HG03571 (cell line): Measurements from ENCODE around the gene NCBP3.

Experiments used
- ATAC-seq: cut with Tn5 transposase; IDR thresholded peaks from one replicate; pipeline ENCODE4 v1.9.1; 2021; ENCODE audit not compliant: unreplicated experiment

NCBP3 gene

DNA sequence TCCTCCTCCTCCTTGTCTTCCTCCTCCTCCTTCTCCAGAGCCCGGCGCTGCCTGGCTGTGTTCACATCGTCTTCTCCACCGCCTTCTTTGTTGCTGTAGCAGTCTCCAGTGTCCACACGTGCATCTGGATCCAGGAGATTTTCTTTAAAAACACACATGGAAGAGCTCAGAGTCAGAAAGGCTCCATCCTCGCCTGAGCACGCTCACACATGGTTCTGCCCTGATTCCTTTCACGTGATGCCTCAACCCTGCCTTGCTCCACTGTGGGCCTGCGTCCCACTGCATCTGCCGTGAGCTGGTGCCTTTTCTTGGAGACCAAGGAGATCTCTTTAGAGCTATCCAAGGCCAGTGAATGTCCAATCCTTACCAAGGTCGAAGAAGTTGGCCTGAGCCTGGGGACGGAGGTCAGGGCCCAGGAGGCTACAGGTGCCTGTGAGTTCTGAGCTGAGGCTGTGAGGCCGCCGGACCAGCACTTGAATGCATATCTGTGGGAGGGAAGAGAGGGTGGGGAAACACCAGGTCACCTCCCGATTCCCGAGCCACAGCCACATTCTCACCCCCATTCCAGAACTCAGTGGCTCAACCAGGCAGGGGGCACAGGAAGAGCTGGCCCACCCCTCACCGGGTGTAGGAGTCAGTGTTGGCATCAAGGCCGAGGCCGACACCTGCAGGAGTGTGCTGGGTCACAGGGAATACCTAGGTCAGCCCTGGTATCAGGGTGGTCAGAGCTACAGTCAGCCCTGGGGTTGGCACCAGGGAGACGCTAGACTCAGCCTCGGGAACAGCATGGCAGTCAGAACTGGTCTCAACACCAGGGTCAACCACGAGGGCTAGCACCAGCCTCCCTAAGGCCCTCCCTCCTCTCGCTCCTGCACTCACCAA is 84.8 kb downstream of the NCBP3 start:
- ATAC-seq: no peak

GRCh38 chr17:3759597-3760216 is 86.3 kb downstream of the NCBP3 start:
- no peak for ATAC-seq

DNA sequence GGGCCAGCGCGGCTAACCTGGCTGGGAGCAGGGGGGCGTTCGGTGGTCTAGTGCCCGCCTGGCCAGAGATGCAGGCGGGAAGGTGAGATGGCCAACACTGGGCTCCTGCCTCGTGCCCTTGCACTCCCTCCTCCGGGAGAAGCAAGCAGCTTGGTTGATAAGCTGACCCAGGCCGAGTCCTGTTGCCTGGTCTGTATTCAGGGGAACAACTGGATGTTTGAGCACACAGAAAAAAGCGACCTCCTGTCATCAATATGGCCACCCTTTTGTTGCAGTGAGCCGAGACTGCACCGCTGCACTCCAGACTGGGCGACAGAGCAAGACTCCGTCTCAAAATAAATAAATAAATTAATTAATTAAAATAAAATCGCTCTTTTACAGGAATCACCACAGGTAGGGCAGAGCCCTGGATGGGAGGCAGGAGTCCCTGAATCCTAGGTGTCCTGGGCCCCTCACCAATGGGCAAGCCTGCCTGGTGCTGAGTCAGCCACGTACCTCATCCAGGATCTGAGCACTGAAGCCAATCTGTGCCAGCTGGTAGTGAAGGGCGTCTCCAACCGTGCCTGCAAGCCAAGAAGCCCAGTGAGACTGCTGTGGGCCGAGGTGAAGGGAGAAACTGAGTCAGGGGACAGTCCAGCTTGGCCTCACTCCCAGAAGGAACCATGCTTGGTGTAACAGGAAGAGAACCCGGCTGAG is 90.6 kb downstream of the NCBP3 start:
- no peak for ATAC-seq

- no peak for ATAC-seq
Measured at GRCh38 chr17:3754458-3755334, 91.3 kb downstream of the NCBP3 start.

DNA sequence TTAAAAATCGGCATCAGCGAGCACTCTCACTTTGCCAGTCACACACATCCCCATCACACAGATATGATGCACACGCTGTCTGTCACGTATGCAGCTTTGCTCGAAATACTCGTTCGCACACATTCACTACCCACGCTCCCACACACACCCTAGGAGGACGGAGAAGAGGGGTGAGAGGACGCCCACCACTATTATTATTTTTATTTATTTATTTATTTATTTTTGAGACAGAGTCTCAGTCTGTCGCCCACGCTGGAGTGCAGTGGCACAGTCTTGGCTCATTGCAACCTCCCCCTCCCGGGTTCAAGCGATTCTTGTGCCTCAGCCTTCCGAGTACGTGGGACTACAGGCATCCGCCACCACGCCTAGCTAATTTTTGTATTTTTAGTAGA is 92.0 kb downstream of the NCBP3 start:
- no peak for ATAC-seq

DNA sequence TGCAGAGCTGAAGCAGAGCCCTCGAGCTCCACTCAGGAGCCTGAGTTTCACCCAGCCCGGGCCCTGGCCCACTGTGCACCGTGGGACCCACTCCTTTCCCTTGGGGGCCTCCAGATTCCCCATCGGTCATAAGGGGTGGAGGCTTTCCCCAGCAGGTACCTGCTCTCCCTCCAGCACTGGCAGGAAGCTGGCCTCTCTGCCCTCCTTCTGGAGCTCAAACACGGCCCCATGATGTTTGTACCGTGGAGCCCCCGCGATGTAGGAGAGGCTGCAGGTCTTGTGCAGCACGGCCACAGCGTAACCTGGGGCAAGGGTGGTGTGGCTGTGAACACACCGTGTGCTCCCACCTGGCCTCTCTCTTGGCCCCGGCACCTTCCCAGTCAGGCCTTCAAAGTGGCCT is 92.4 kb downstream of the NCBP3 start:
- ATAC-seq: no peak
